Natural killer cell (primary cell): ENCODE data around the gene ZBTB32. TPM values are rescaled to one million over a fixed set of nuclear protein-coding genes. Genes with fewer than 3 reads are reported as not detected.

Experiments
- ATAC-seq, 3 donors: fragments of 150-1000 bp in 2 of 3; fragments of 200-7000 bp in 1 of 3; cut with Tn5 transposase; 1 replicate in 1 of 3; 2 replicates in 2 of 3; pipeline ENCODE4 v1.10.0; 2021; ENCODE audit warnings: mild to moderate bottlenecking in 2 of 3, moderate library complexity in 2 of 3
- DNase-seq, 2 donors: peaks; one replicate each; pipeline versions ENCODE4 v3.0.0 to v3.0.0-alpha.2; 2013 to 2021; ENCODE audit warnings: mixed read lengths in 1 of 2
- H3K27ac ChIP-seq: one replicate; pipeline ENCODE4 v1.5.1; 2013; ENCODE audit warnings: mild to moderate bottlenecking, low read length
- H3K27me3 ChIP-seq: one replicate; pipeline ENCODE4 v1.6.1; 2013; ENCODE audit warnings: low read length; ENCODE audit not compliant: control insufficient read depth, insufficient read depth
- H3K36me3 ChIP-seq: one replicate; pipeline ENCODE4 v1.6.1; 2013; ENCODE audit warnings: low read length; ENCODE audit not compliant: control insufficient read depth, insufficient read depth
- H3K4me1 ChIP-seq: one replicate; pipeline ENCODE4 v1.6.1; 2013; ENCODE audit warnings: low read length; ENCODE audit not compliant: control insufficient read depth, insufficient read depth
- H3K4me3 ChIP-seq: one replicate; pipeline ENCODE4 v1.5.1; 2013; ENCODE audit warnings: low read length
- H3K9me3 ChIP-seq: one replicate; pipeline ENCODE4 v1.6.1; 2013; ENCODE audit warnings: low read length; ENCODE audit not compliant: control insufficient read depth, insufficient read depth
- H3K27ac Mint-ChIP-seq, 2 donors: one replicate each; pipeline ENCODE4 v1.8.0; 2022; ENCODE audit warnings: mild to moderate bottlenecking in 2 of 2, mixed read lengths in 2 of 2, moderate library complexity in 1 of 2
- H3K27me3 Mint-ChIP-seq, 2 donors: one replicate each; pipeline ENCODE4 v1.8.0; 2022; ENCODE audit warnings: low read depth in 2 of 2, mixed read lengths in 2 of 2
- H3K36me3 Mint-ChIP-seq: one replicate; pipeline ENCODE4 v1.8.0; 2022; ENCODE audit warnings: mixed read lengths
- H3K4me1 Mint-ChIP-seq, 2 donors: one replicate each; pipeline ENCODE4 v1.8.0; 2022; ENCODE audit warnings: mixed read lengths in 2 of 2
- H3K4me3 Mint-ChIP-seq: one replicate; pipeline ENCODE4 v1.8.0; 2022; ENCODE audit warnings: mild to moderate bottlenecking, moderate library complexity, mixed read lengths
- H3K9me3 Mint-ChIP-seq, 2 donors: one replicate each; pipeline ENCODE4 v1.8.0; 2022; ENCODE audit warnings: mixed read lengths in 2 of 2
- CTCF ChIP-seq: fragments of 200-600 bp; IDR thresholded peaks from one replicate; pipeline ENCODE4 v1.8.0; 2022; ENCODE audit warnings: antibody characterized with exemption
- WGBS: methylation state at CpG from one replicate; pipeline ENCODE4 v1.1.7; 2013; ENCODE audit warnings: missing lambda C conversion rate; ENCODE audit not compliant: insufficient coverage; 5-methylcytosine and 5-hydroxymethylcytosine counted together
- intact Hi-C: fragments of 100-400 bp; cut with micrococcal nuclease; formaldehyde crosslinking; loops from one replicate; pipeline ENCODE4 v1.14.2; 2022
- total RNA-seq, 4 donors: library from RNA; stranded (reverse); fragments of 120-200 nt in 1 of 4; gene quantifications; one replicate each; pipeline versions ENCODE4 v1.2.3 to v1.2.4, GENCODE V29; 2013 to 2022

ZBTB32 gene
- total RNA-seq, 3 donors from 2014 or later (not counting 1 experiment from before 2014, with no cell fraction given) = 0.27 to 1.8 (median 0.35) TPM

- H3K4me3 Mint-ChIP-seq = peak overlapping the region; percentile 98
- intact Hi-C loops = loop anchor here (5.0 kb wide), 1 partner anchor 115 kb away; the partner anchor contains the start of gene ETV2
- DNase-seq = no peak
These were observed 52.9 kb downstream of the ZBTB32 start for GRCh38 chr19:35757231-35757748.

GRCh38 chr19:35757749-35758608 is 53.6 kb downstream of the ZBTB32 start, which contains the start of gene PROSER3:
PROSER3 (plus strand) TSS chr19:35758176; CDS start chr19:35758216, 40 bp downstream.
- peaks cover 0 to 18% of the 10 kb centered on the region in 2 donors for H3K27me3 Mint-ChIP-seq
- H3K27ac ChIP-seq = peak within 1 kb of the TSS; percentile 87
- no peaks in the 10 kb centered on the region for H3K9me3 Mint-ChIP-seq
- ATAC-seq = peak; percentile 92 to 99 (median 95)
- H3K4me3 ChIP-seq = peak within 1 kb of the TSS; percentile 84
- no peaks in the 10 kb centered on the region for H3K27me3 ChIP-seq
- under 1% methylated on average over 53 of the region's 53 CpGs for WGBS
- no peak for TF ChIP-seq CTCF
- no peaks in the 10 kb centered on the region for H3K9me3 ChIP-seq
- peak; percentile 97 to 99 for DNase-seq
- intact Hi-C loops = loop anchor here (1.0 to 5.0 kb wide), 3 partner anchors 10 to 116 kb away; partner anchors contain the start of genes ARHGAP33, ETV2 and LIN37
- peak within 1 kb of the TSS; percentile 98 for H3K4me3 Mint-ChIP-seq
- H3K4me1 ChIP-seq = peaks cover 29% of the 10 kb centered on the region
- peaks cover 29 to 40% of the 10 kb centered on the region in 2 donors for H3K4me1 Mint-ChIP-seq
- H3K27ac Mint-ChIP-seq = peak within 1 kb of the TSS; percentile 93 to 97
- H3K36me3 Mint-ChIP-seq = no peaks in the 10 kb centered on the region
- H3K36me3 ChIP-seq = peaks cover 23% of the 10 kb centered on the region

More at GRCh38 chr19:35757231-35757748, 52.9 kb downstream of the ZBTB32 start:
- peak overlapping the region; percentile 8 for H3K27ac ChIP-seq
- no peaks in the 10 kb centered on the region for H3K36me3 Mint-ChIP-seq
- H3K36me3 ChIP-seq = peaks cover 30% of the 10 kb centered on the region
- no peak for TF ChIP-seq CTCF
- H3K9me3 Mint-ChIP-seq = no peaks in the 10 kb centered on the region
- H3K9me3 ChIP-seq = no peaks in the 10 kb centered on the region
- peak overlapping the region; percentile 93 to 97 for H3K27ac Mint-ChIP-seq
- H3K4me3 ChIP-seq = peak overlapping the region; percentile 84
- 14% methylated on average over 19 of the region's 19 CpGs for WGBS
- H3K4me1 Mint-ChIP-seq = peaks cover 29 to 40% of the 10 kb centered on the region in 2 donors
- no peak for ATAC-seq
- H3K4me1 ChIP-seq = peaks cover 29% of the 10 kb centered on the region
- no peaks in the 10 kb centered on the region for H3K27me3 ChIP-seq
- peaks cover 0 to 18% of the 10 kb centered on the region in 2 donors for H3K27me3 Mint-ChIP-seq

- H3K27ac Mint-ChIP-seq = peak overlapping the region in 1 of 2 donors; percentile 35
- no peaks in the 10 kb centered on the region for H3K36me3 Mint-ChIP-seq
- no peaks in the 10 kb centered on the region for H3K9me3 Mint-ChIP-seq
- Histone ChIP-seq H3K36me3 (peaks cover 17% of the 10 kb centered on the region), H3K4me1 (peaks cover 29% of the 10 kb centered on the region), H3K27ac (no peak overlapping the region), H3K4me3 (no peak overlapping the region), H3K9me3 (no peaks in the 10 kb centered on the region), H3K27me3 (no peaks in the 10 kb centered on the region)
- ATAC-seq (no peak), DNase-seq (no peak)
- intact Hi-C loops = loop anchor here (5.0 kb wide), 1 partner anchor 117 kb away; the partner anchor contains the start of gene ETV2
- no peak overlapping the region for H3K4me3 Mint-ChIP-seq
- no peak for TF ChIP-seq CTCF
- peaks cover 0 to 17% of the 10 kb centered on the region in 2 donors for H3K27me3 Mint-ChIP-seq
- peaks cover 29 to 38% of the 10 kb centered on the region in 2 donors for H3K4me1 Mint-ChIP-seq
- 100% methylated on average over 2 of the region's 2 CpGs for WGBS
These were observed 55.3 kb downstream of the ZBTB32 start for GRCh38 chr19:35759697-35760096.
